H9 (cell line): ENCODE measurements around the gene FARP1. TPM values are rescaled to one million over a fixed set of nuclear protein-coding genes. Genes with fewer than 3 reads are reported as not detected.
A peak's percentile ranks its signal among the peaks of the same experiment; 100 is the strongest.

Experiments
- DNase-seq: peaks from one replicate; pipeline ENCODE4 v3.0.0-alpha.2; 2017
- H2AFZ ChIP-seq: one replicate; pipeline ENCODE4 v1.6.1; 2013; ENCODE audit warnings: mild to moderate bottlenecking, low read length, control low read depth, moderate library complexity
- H2AK5ac ChIP-seq: 2 replicates; pipeline ENCODE4 v1.6.1; 2013; ENCODE audit warnings: low read length, control low read depth, mixed read lengths; ENCODE audit not compliant: insufficient read length
- H2BK120ac ChIP-seq: one replicate; pipeline ENCODE4 v1.6.1; 2013; ENCODE audit warnings: low read depth, mild to moderate bottlenecking, low read length, control low read depth, inconsistent platforms; ENCODE audit not compliant: poor library complexity, severe bottlenecking
- H2BK12ac ChIP-seq: 2 replicates; pipeline ENCODE4 v1.6.1; 2013; ENCODE audit warnings: low read length, control low read depth, mixed read lengths, low read depth; ENCODE audit not compliant: insufficient read length
- H2BK15ac ChIP-seq: 2 replicates; pipeline ENCODE4 v1.6.1; 2013; ENCODE audit warnings: low read depth, low read length, control low read depth
- H2BK20ac ChIP-seq: one replicate; pipeline ENCODE4 v1.6.1; 2013; ENCODE audit warnings: low read depth, mild to moderate bottlenecking, low read length, control low read depth, inconsistent platforms; ENCODE audit not compliant: poor library complexity, severe bottlenecking
- H2BK5ac ChIP-seq: 2 replicates; pipeline ENCODE4 v1.6.1; 2013; ENCODE audit warnings: low read length, control low read depth, mixed read lengths; ENCODE audit not compliant: insufficient read length
- H3K14ac ChIP-seq: 2 replicates; pipeline ENCODE4 v1.6.1; 2013; ENCODE audit warnings: low read length, control low read depth; ENCODE audit not compliant: insufficient read depth
- H3K18ac ChIP-seq: 2 replicates; pipeline ENCODE4 v1.6.1; 2013; ENCODE audit warnings: low read depth, mild to moderate bottlenecking, mixed read lengths, low read length, control low read depth; ENCODE audit not compliant: insufficient read length
- H3K23ac ChIP-seq: 2 replicates; pipeline ENCODE4 v1.6.1; 2013; ENCODE audit warnings: low read length, control low read depth, mixed read lengths, low read depth; ENCODE audit not compliant: insufficient read length
- H3K23me2 ChIP-seq: 2 replicates; pipeline ENCODE4 v1.6.1; 2013; ENCODE audit warnings: low read depth, mild to moderate bottlenecking, mixed read lengths, low read length, control low read depth; ENCODE audit not compliant: insufficient read length, poor library complexity, severe bottlenecking
- H3K27ac ChIP-seq: 2 replicates; pipeline ENCODE4 v1.5.1; 2013; ENCODE audit warnings: low read length, control low read depth, mixed read lengths, low read depth; ENCODE audit not compliant: insufficient read length
- H3K27me3 ChIP-seq: 2 replicates; pipeline ENCODE4 v1.6.1; 2013; ENCODE audit warnings: low read length, control low read depth, inconsistent platforms; ENCODE audit not compliant: insufficient read depth
- H3K4ac ChIP-seq: 2 replicates; pipeline ENCODE4 v1.6.1; 2013; ENCODE audit warnings: low read depth, mild to moderate bottlenecking, control low read depth, inconsistent platforms, low read length, moderate library complexity
- H3K4me1 ChIP-seq: 2 replicates; pipeline ENCODE4 v1.6.1; 2013; ENCODE audit warnings: low read length, control low read depth, inconsistent platforms; ENCODE audit not compliant: insufficient read depth
- H3K4me2 ChIP-seq: 2 replicates; pipeline ENCODE4 v1.6.1; 2013; ENCODE audit warnings: low read length, control low read depth, mixed read lengths; ENCODE audit not compliant: insufficient read length, insufficient read depth
- H3K56ac ChIP-seq: 2 replicates; pipeline ENCODE4 v1.6.1; 2013; ENCODE audit warnings: low read depth, mild to moderate bottlenecking, mixed read lengths, low read length, control low read depth; ENCODE audit not compliant: insufficient read length
- H3K79me1 ChIP-seq: 2 replicates; pipeline ENCODE4 v1.6.1; 2013; ENCODE audit warnings: low read depth, mild to moderate bottlenecking, moderate library complexity, low read length, control low read depth, inconsistent platforms; ENCODE audit not compliant: insufficient read depth, poor library complexity, severe bottlenecking
- H3K79me2 ChIP-seq: 2 replicates; pipeline ENCODE4 v1.6.1; 2013; ENCODE audit warnings: low read length, control low read depth, inconsistent platforms; ENCODE audit not compliant: insufficient read depth
- H3K9ac ChIP-seq: 2 replicates; pipeline ENCODE4 v1.6.1; 2013; ENCODE audit warnings: low read length, control low read depth, mixed read lengths; ENCODE audit not compliant: insufficient read length; ENCODE audit errors: extremely low read depth
- H3K9me3 ChIP-seq: one replicate; pipeline ENCODE4 v1.6.1; 2013; ENCODE audit warnings: low read depth, low read length, inconsistent platforms; ENCODE audit not compliant: control insufficient read depth
- H3T11ph ChIP-seq: one replicate; pipeline ENCODE4 v1.6.1; 2013; ENCODE audit warnings: mild to moderate bottlenecking, low read length, control low read depth, inconsistent platforms
- H4K20me1 ChIP-seq: one replicate; pipeline ENCODE4 v1.6.1; 2013; ENCODE audit not compliant: control insufficient read depth, insufficient read length, insufficient read depth
- H4K5ac ChIP-seq: 2 replicates; pipeline ENCODE4 v1.6.1; 2013; ENCODE audit warnings: low read depth, mild to moderate bottlenecking, mixed read lengths, low read length, control low read depth; ENCODE audit not compliant: insufficient read length
- H4K8ac ChIP-seq: replicated peaks from 2 replicates; pipeline ENCODE4 v1.6.1; 2013; ENCODE audit warnings: low read length, control low read depth, mixed read lengths, low read depth; ENCODE audit not compliant: insufficient read length
- H4K91ac ChIP-seq: 2 replicates; pipeline ENCODE4 v1.6.1; 2013; ENCODE audit warnings: low read depth, mild to moderate bottlenecking, moderate library complexity, mixed read lengths, low read length, control low read depth; ENCODE audit not compliant: insufficient read length
- H3K27ac Mint-ChIP-seq, 3 experiments: 2 replicates in 2 of 3; 3 replicates in 1 of 3; pipeline ENCODE4 v1.8.0; 2020 to 2021; ENCODE audit warnings: mixed read lengths in 3 of 3, mild to moderate bottlenecking in 1 of 3, moderate library complexity in 1 of 3
- H3K27me3 Mint-ChIP-seq: 2 replicates; pipeline ENCODE4 v1.8.0; 2021; ENCODE audit warnings: low read depth, mild to moderate bottlenecking, moderate library complexity, mixed read lengths
- H3K36me3 Mint-ChIP-seq, 3 experiments: 2 replicates in 2 of 3; 3 replicates in 1 of 3; pipeline ENCODE4 v1.8.0; 2020 to 2021; ENCODE audit warnings: low read depth in 3 of 3, mixed read lengths in 3 of 3; ENCODE audit not compliant: insufficient read depth in 1 of 3
- H3K4me1 Mint-ChIP-seq, 2 experiments: 2 replicates each; pipeline ENCODE4 v1.8.0; 2020; ENCODE audit warnings: mixed read lengths in 2 of 2
- H3K4me3 Mint-ChIP-seq, 2 experiments: 2 replicates in 1 of 2; 3 replicates in 1 of 2; pipeline ENCODE4 v1.8.0; 2020 to 2021; ENCODE audit warnings: mild to moderate bottlenecking in 2 of 2, mixed read lengths in 2 of 2, moderate library complexity in 1 of 2
- H3K9me3 Mint-ChIP-seq, 2 experiments: 2 replicates in 1 of 2; 3 replicates in 1 of 2; pipeline ENCODE4 v1.8.0; 2020; ENCODE audit warnings: mild to moderate bottlenecking in 2 of 2, mixed read lengths in 2 of 2, moderate library complexity in 1 of 2
- CTCF ChIP-seq: fragments of 200-600 bp; sonication (generic); conservative IDR thresholded peaks from 3 replicates; pipeline ENCODE4 v1.8.0; 2021; ENCODE audit warnings: antibody characterized with exemption, mild to moderate bottlenecking
- WGBS: extraction: QIAGEN DNeasy Blood & Tissue Kit; methylation state at CpG from one replicate; pipeline ENCODE4 v1.1.7; 2013; ENCODE audit warnings: missing lambda C conversion rate, low lambda C conversion rate, mixed read lengths; ENCODE audit not compliant: insufficient read length; ENCODE audit errors: extremely low coverage; 5-methylcytosine and 5-hydroxymethylcytosine counted together
- total RNA-seq: library from RNA; stranded (reverse); gene quantifications from 2 replicates; pipeline ENCODE4 v1.2.1, GENCODE V29; 2021

FARP1 gene
- total RNA-seq, 1 experiment from 2014 or later: 95.9 TPM

GRCh38 chr13:98214008-98214643 lies 71.2 kb downstream of the FARP1 start:
- no peak overlapping the region for H3K14ac ChIP-seq
- H3K23ac ChIP-seq: no peak overlapping the region
- no peak overlapping the region for H3K18ac ChIP-seq
- no peak overlapping the region for H3K27ac ChIP-seq
- H3T11ph ChIP-seq: no peak overlapping the region
- no peak overlapping the region for H4K91ac ChIP-seq
- WGBS: no CpG with 5 or more reads among the region's 16 CpGs
- no peaks in the 10 kb centered on the region for H3K27me3 ChIP-seq
- H3K9ac ChIP-seq: no peak overlapping the region
- H3K9me3 Mint-ChIP-seq: peaks cover 19% of the 10 kb centered on the region in 2 experiments
- no peak overlapping the region for H2BK15ac ChIP-seq
- H3K56ac ChIP-seq: no peak overlapping the region
- H3K4ac ChIP-seq: no peak overlapping the region; the same call in 1 of the 2 replicates
- no peaks in the 10 kb centered on the region; the same call in 1 of the 2 replicates for H3K27me3 Mint-ChIP-seq
- H2BK120ac ChIP-seq: no peak overlapping the region
- no peak for TF ChIP-seq CTCF
- no peak for DNase-seq
- no peak overlapping the region for H4K8ac ChIP-seq
- H3K79me1 ChIP-seq: no peaks in the 10 kb centered on the region
- H3K4me1 ChIP-seq: peaks cover 4% of the 10 kb centered on the region; the same call in 1 of the 2 replicates
- H2BK5ac ChIP-seq: no peak overlapping the region
- no peak overlapping the region for H2BK20ac ChIP-seq
- no peaks in the 10 kb centered on the region for H3K23me2 ChIP-seq
- H3K36me3 Mint-ChIP-seq: peaks cover 29 to 48% (median 36%) of the 10 kb centered on the region in 3 experiments
- H3K27ac Mint-ChIP-seq: peak overlapping the region in 2 of 3 experiments; percentile 19 to 75; a peak in 5 of 7 replicates
- no peak overlapping the region for H2BK12ac ChIP-seq
- no peaks in the 10 kb centered on the region for H3K9me3 ChIP-seq
- no peak overlapping the region for H2AFZ ChIP-seq
- no peaks in the 10 kb centered on the region; the same call in 1 of the 2 replicates for H3K79me2 ChIP-seq
- H3K4me2 ChIP-seq: no peak overlapping the region
- no peak overlapping the region for H3K4me3 Mint-ChIP-seq
- H2AK5ac ChIP-seq: no peak overlapping the region
- H4K20me1 ChIP-seq: no peaks in the 10 kb centered on the region
- H4K5ac ChIP-seq: no peak overlapping the region
- H3K4me1 Mint-ChIP-seq: peaks cover 21 to 31% of the 10 kb centered on the region in 2 experiments
